NCI-H748 treated with DMSO at 0.1 percent for 48 hours (cell line): ENCODE results near the gene C11orf86.
A peak's percentile ranks its signal among the peaks of the same experiment; 100 is the strongest.
"Not testable (repeated sequence)": the region's sequence is repeated elsewhere in the genome, so short reads cannot be mapped to it uniquely, and the experiment has no call there.

Source experiments
- DNase-seq: peaks from one replicate; lab custom pipeline; 2025; lab: John Stamatoyannopoulos, UW

Gene C11orf86

GRCh38 chr11:66974724-66975404 lies at the start of gene C11orf86:
C11orf86 (plus strand) TSS chr11:66975304; CDS start chr11:66975363, 59 bp downstream.
- DNase-seq = no peak

- DNase-seq = no peak
Measured at GRCh38 chr11:66929753-66930152, 45.4 kb upstream of the C11orf86 start.

- no peak for DNase-seq
Measured at GRCh38 chr11:66932543-66932942, 42.6 kb upstream of the C11orf86 start.

GRCh38 chr11:66933531-66933930 lies 41.6 kb upstream of the C11orf86 start:
- DNase-seq = no peak

GRCh38 chr11:66934950-66935779 lies 39.9 kb upstream of the C11orf86 start:
- no peak for DNase-seq

- DNase-seq = no peak
Measured at GRCh38 chr11:66936311-66936711, 38.8 kb upstream of the C11orf86 start.

- DNase-seq = no peak
Measured at GRCh38 chr11:66937193-66937733, 37.8 kb upstream of the C11orf86 start.

- DNase-seq = no peak
Measured at GRCh38 chr11:66938582-66939135, 36.4 kb upstream of the C11orf86 start.

- DNase-seq = no peak
Measured at GRCh38 chr11:66950112-66950535, 25.0 kb upstream of the C11orf86 start.

- DNase-seq = no peak
Measured at GRCh38 chr11:66951135-66951534, 24.0 kb upstream of the C11orf86 start.

GRCh38 chr11:66951927-66952337 lies 23.2 kb upstream of the C11orf86 start:
- no peak for DNase-seq

- no peak for DNase-seq
Measured at GRCh38 chr11:66953081-66953833, 21.8 kb upstream of the C11orf86 start.

GRCh38 chr11:66956689-66957290 lies 18.3 kb upstream of the C11orf86 start:
- no peak for DNase-seq

- no peak for DNase-seq
Measured at GRCh38 chr11:66957971-66958231, 17.2 kb upstream of the C11orf86 start.

GRCh38 chr11:66958232-66958955 lies 16.7 kb upstream of the C11orf86 start, which contains the start of gene PC:
PC (minus strand) TSS chr11:66958383; CDS start chr11:66872159, 86,224 bp downstream.
- DNase-seq = peak; percentile 98

- no peak for DNase-seq
Measured at GRCh38 chr11:66958956-66959274, 16.2 kb upstream of the C11orf86 start.

- DNase-seq = not testable (repeated sequence)
Measured at GRCh38 chr11:66961691-66962213, 13.4 kb upstream of the C11orf86 start.

- DNase-seq = no peak
Measured at GRCh38 chr11:66962247-66962646, 12.9 kb upstream of the C11orf86 start.

GRCh38 chr11:66962801-66963200 lies 12.3 kb upstream of the C11orf86 start:
- no peak for DNase-seq

GRCh38 chr11:66964495-66964894 lies 10.6 kb upstream of the C11orf86 start:
- no peak for DNase-seq

- DNase-seq = no peak
Measured at GRCh38 chr11:66966351-66966750, 8.8 kb upstream of the C11orf86 start.
